Measurements from ENCODE around the gene PELI2.

- TF ChIP-seq CTCF (IDR thresholded peaks at IDR 0.05 in 2 of 3, conservative IDR thresholded peaks at IDR 0.05 in 1 of 3; ENCODE audit: borderline replicate concordance in 1 of 3, insufficient read depth in 1 of 3, low read depth in 2 of 3, low read length in 2 of 3) (no peak), POLR2A (IDR thresholded peaks at IDR 0.05; ENCODE audit: borderline replicate concordance, extremely low read depth, insufficient read depth, insufficient read length) (no peak), POLR2AphosphoS5 (IDR thresholded peaks at IDR 0.05; ENCODE audit: low read depth, low read length) (no peak), CEBPB (IDR thresholded peaks at IDR 0.05; ENCODE audit: low read depth) (no peak), JUND (IDR thresholded peaks at IDR 0.05) (no peak), EZH2 (IDR thresholded peaks at IDR 0.05) (no peak), EGR1 (IDR thresholded peaks at IDR 0.05; ENCODE audit: low read depth) (no peak), SP1 (IDR thresholded peaks at IDR 0.05; ENCODE audit: low read depth) (no peak), CBX3 (IDR thresholded peaks at IDR 0.05; ENCODE audit: low read depth) (no peak), MAX (IDR thresholded peaks at IDR 0.05) (no peak), REST (IDR thresholded peaks at IDR 0.05; ENCODE audit: low read depth) (no peak), EZH2phosphoT487 (IDR thresholded peaks at IDR 0.05; ENCODE audit: borderline replicate concordance) (no peak), ZFX (IDR thresholded peaks at IDR 0.05) (no peak)
Observed at GRCh38 chr14:56127156-56127555, 8.9 kb downstream of the PELI2 start.
